Fibroblast of the aortic adventitia (primary cell): ENCODE data around the gene IL11RA. TPM values are rescaled to one million over a fixed set of nuclear protein-coding genes. Genes with fewer than 3 reads are reported as not detected.

Experiments used
- DNase-seq: peaks from one replicate; pipeline ENCODE4 v3.0.0-alpha.2; 2010; ENCODE audit warnings: low read depth
- H3K4me3 ChIP-seq: 2 replicates; pipeline ENCODE4 v1.5.1; 2011; ENCODE audit warnings: low read depth, mild to moderate bottlenecking, control low read depth, low read length, moderate library complexity
- total RNA-seq: library from RNA; depleted of rRNA; stranded (reverse); fragments of >200 nt; gene quantifications from 2 replicates; pipeline ENCODE4 v1.2.3, GENCODE V29; 2012; ENCODE audit warnings: low replicate concordance
- TF ChIP-seq, protein P1 (sequence below): IDR thresholded peaks from 2 replicates; pipeline ENCODE4 v1.5.1; 2011; ENCODE audit warnings: mild to moderate bottlenecking, low read length, control low read depth, inconsistent platforms; ENCODE audit not compliant: insufficient read depth

The IL11RA gene
- total RNA-seq, 1 donor = 23.8 TPM

- H3K4me3 ChIP-seq = no peak overlapping the region
- DNase-seq = no peak
- TF ChIP-seq, protein P1, sequence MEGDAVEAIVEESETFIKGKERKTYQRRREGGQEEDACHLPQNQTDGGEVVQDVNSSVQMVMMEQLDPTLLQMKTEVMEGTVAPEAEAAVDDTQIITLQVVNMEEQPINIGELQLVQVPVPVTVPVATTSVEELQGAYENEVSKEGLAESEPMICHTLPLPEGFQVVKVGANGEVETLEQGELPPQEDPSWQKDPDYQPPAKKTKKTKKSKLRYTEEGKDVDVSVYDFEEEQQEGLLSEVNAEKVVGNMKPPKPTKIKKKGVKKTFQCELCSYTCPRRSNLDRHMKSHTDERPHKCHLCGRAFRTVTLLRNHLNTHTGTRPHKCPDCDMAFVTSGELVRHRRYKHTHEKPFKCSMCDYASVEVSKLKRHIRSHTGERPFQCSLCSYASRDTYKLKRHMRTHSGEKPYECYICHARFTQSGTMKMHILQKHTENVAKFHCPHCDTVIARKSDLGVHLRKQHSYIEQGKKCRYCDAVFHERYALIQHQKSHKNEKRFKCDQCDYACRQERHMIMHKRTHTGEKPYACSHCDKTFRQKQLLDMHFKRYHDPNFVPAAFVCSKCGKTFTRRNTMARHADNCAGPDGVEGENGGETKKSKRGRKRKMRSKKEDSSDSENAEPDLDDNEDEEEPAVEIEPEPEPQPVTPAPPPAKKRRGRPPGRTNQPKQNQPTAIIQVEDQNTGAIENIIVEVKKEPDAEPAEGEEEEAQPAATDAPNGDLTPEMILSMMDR = no peak
Measured at GRCh38 chr9:34663303-34663605, 11.3 kb downstream of the IL11RA start.

DNA sequence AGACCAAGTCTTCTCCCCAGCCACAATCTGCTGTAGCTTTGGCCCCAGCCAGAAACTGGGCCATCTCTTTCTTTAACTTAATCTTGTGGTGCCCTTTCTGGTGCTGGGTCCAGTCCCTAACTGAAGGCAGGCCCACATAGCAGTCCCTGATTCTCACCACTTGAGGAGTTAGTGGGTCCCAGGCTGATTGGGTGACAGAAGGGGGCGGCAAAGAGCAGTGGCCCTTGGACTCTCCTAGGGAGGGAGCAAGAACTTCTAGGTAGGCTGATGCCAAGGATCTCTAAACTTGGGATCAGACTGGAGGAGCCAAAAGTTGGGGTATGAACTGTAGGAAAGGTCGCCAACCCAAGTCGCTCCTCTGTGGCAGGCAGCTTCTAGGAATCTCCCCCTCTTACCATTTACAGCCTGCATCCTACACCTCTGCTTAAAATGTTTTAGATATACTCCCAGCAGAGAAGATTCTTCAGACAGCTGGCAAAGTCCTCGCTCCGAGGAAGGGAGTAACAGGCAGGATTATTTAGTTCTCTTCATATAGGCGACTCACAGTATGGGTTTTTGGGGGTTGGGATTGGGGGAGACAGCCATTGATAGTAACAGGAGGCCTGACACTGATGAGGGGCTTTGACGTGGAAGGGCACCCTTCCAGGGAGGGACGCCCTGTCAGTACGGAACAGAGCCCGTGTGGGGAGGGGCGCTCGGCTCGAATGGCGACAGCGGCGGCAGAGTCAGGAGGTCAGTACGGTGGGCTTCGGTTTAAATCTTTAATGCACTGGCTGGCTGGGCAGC, 12.5 kb downstream of the IL11RA start:
- peak; percentile 77 for DNase-seq
- TF ChIP-seq, protein P1 = peak; percentile 99
- H3K4me3 ChIP-seq = peak overlapping the region; percentile 67

DNA sequence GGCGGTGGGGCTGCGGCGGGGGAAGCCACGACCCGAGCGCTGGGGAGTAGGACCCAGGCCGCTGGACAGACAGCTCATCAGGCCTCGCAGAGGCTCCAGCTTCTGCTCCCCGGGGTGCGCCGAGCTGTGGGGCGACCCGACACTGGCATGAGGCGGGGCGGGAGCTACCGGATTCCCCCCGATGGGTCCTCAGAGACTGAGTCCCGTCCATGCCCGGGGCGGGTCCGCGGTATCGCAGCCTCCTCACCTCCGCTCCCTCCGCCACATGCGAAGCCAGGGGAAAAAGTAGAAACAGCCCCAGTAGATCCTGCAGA, 13.0 kb downstream of the IL11RA start:
- DNase-seq = no peak
- peak overlapping the region; percentile 67 for H3K4me3 ChIP-seq
- TF ChIP-seq, protein P1 = no peak

- peak overlapping the region; percentile 92 for H3K4me3 ChIP-seq
- TF ChIP-seq, protein P1 = no peak
- peak; percentile 95 for DNase-seq
Measured at GRCh38 chr9:34665381-34666250, 13.6 kb downstream of the IL11RA start.

DNA sequence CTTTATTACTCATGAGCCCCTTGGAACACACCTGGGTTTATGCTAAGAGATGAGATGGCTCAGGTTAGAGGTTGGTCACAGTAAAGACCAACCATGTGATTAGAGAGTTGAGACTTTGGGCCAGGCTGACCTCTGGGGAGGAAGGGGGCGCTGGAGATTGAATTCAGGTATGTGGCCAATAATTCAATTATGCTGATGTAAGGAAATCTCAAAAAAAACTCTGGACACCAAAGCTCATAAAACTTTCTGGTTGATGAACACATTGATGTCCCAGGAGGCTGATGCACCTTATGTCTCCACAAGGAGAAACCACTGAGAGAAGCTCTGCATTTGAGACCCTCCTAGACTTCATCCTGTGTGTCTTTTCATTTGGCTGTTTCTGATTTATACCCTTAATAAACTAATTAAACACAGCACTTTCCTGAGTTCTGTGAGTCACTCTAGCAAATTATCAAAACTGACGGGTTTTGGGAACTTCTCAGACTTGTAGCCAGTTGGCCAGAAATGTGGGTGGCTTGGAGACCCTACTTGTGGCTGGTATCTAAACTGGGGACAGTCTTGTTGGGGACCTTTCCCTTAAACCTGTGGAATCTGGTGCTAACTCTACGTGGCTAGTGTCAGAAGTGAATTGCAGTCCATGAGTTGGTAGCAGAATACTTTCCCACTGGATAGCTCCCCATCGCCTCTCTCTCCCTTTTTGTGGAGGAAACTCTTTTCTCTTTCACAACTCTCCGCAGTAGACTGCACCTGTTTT, 18.0 kb downstream of the IL11RA start:
- no peak for DNase-seq
- no peak overlapping the region for H3K4me3 ChIP-seq
- TF ChIP-seq, protein P1 = no peak

DNA sequence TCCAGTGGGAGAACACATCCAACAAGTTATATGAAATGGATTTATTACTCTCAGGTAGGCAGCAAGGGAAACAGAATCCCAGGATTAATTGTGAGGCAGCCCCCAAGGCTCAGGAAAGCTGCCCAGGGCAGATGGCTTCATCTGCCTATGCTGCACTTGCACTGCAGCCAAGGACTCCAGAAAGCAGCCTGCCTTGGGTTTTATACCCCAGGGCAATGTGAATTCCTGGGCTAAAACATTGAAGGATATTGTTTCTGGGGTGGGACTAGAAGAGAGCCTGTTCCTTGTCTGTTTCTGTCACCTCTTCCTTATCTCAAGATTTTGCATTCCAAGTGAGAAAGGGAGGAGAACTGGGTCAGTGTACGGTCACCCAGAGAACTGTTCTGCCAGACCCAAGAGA, 19.3 kb downstream of the IL11RA start:
- DNase-seq = no peak
- TF ChIP-seq, protein P1 = no peak
- H3K4me3 ChIP-seq = no peak overlapping the region
